Activated CD4-positive, CD25-positive, alpha-beta regulatory T cell treated with anti-CD3 and anti-CD28 coated beads, Interleukin-2, amount 50 U/mL, for 16 hours (primary cell): ENCODE data around the gene SOCS4.
"Not testable (repeated sequence)": the region's sequence is repeated elsewhere in the genome, so short reads cannot be mapped to it uniquely, and the experiment has no call there.

Experiments
- DNase-seq: peaks from one replicate; pipeline ENCODE4 v3.0.0-alpha.2; 2020; ENCODE audit warnings: low read depth, low spot score

SOCS4 gene, protein sequence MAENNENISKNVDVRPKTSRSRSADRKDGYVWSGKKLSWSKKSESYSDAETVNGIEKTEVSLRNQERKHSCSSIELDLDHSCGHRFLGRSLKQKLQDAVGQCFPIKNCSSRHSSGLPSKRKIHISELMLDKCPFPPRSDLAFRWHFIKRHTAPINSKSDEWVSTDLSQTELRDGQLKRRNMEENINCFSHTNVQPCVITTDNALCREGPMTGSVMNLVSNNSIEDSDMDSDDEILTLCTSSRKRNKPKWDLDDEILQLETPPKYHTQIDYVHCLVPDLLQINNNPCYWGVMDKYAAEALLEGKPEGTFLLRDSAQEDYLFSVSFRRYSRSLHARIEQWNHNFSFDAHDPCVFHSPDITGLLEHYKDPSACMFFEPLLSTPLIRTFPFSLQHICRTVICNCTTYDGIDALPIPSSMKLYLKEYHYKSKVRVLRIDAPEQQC

DNA sequence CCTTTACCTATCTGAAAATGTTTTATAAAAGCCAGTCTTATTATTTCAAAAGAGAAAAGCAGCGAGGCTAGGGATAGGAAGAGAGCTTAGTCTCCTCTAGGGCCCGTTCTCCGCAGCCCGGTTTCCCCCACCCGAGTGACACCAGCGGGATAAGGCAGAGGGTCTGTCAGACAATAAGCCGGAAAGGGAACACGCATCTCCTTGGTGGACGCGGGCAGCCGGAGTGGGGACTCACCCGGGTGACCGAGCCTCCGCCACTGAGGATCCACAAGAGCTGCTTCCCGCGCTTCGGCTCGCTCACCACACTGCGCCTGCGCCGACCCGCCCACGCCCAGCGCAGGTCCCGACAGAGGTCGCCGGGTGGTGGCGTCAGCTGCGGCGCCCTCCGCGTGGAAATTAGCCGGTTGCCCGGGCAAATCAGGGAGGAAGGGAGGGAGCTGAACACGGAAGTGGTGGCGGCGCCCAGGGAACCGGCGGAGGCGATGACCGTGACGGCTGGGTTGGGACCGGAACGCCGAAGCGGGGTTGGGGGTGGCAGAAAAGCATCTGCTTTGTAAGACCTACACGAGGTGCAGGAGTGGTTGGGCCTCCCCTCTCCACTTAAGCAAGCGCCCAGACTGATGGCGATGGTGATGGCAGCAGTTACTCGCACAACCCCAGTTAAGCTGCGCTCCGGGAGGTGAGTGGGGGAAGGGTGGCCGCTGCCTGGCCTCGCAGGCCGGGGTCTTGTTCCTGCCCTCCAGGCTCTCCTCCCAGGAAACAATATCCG, at the start of gene SOCS4, which contains the start of gene WDHD1:
SOCS4 (plus strand) TSS at position 444 of the 769 bp plus-strand sequence. CDS start 15,806 bp downstream, outside the sequence.
WDHD1 (minus strand) TSS at position 307 of the 769 bp plus-strand sequence. CDS start 312 bp downstream, outside the sequence.
- DNase-seq, result peak; percentile 93

DNA sequence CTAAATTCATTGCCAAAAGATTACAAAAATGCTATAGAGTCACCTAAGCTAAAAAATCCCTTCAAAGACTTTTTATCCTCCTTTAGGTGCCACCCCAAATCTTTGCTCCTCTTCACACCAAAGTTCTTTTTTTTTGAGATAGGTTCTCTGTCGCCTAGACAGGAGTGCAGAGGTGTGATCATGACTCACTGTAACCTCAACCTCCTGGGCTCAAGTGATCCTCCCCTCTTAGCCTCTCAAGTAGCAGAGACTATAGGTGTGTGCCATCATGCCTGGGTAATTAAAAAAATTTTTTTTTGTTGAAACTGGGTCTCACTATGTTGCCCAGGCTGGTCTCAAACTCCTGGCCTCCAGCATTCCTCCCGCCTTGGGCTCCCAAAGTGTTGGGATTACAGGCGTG, 48.0 kb upstream of the SOCS4 start:
- DNase-seq, result no peak

DNA sequence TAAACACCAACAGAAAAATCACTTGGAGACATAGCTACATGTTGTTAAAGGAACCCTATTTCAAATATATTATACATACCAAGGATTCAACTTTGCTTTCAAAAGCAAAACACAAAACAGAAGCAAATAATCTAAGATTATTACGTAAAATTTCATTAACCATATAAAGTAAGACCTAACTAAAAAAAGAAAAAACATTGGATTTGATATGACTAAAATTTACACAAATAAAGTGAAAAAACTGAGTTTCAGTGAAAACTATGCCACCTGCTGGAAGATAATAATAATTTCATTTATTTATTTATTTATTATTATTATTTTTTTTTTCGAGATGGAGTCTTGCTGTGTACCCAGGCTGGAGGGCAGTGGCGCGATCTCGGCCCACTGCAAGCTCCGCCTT, 45.3 kb upstream of the SOCS4 start:
- no peak for DNase-seq

DNA sequence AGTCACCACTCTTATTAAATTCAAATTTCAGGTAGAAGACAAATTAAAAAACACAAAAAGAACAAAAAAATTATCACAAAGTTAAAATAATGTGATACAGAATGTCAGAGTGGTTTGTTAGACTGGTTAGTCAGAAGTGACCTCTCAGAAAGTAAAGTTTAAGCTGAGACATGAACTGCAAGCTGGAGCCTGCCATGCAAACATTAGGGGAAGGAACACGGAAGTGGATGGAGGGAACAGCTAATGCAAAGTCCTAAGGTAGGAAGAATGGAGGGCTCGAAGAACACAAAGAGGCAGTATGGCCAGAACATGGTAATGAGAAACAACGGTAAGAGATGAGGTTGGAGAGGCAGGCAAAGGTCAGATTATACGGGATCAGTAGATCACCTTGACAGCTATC, 41.9 kb upstream of the SOCS4 start:
- DNase-seq, result no peak

DNA sequence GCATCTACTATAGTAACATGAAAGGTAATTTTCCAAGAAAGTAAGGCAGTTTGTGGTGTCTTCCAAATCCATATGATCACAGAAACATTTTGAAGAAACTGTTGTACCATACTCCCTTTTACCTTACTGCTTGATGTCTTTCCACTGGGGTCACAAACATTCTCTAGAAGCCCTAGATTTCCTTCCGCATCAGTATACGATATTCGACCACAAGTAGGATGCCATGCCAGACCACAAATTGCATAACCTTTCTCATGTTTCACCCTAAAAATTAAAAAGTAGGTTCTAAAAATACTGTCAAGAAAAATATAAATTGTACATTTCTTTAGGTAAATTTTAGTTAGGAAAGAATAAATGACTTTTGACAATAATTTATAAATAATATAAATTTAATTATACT, 26.7 kb upstream of the SOCS4 start:
- DNase-seq, result no peak

DNA sequence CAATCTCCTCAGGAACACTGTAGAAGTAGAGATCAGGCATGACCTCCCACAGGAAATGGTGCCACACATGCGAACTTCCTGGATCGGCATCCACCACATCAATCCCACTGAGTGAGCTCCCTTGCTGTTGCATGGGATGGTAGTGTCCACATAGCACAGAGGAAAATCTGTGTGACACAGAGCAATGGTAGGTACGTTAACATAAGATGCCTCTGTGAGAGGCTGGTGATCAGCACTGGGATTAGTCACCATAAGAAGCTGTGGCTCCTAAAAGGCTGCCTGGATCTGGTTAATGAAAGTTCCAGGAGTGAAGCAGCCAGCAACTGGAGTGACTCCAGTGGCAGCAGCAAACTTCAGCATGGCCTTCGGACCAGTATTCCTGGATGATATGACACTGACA, 22.0 kb upstream of the SOCS4 start:
- DNase-seq, result no peak

DNA sequence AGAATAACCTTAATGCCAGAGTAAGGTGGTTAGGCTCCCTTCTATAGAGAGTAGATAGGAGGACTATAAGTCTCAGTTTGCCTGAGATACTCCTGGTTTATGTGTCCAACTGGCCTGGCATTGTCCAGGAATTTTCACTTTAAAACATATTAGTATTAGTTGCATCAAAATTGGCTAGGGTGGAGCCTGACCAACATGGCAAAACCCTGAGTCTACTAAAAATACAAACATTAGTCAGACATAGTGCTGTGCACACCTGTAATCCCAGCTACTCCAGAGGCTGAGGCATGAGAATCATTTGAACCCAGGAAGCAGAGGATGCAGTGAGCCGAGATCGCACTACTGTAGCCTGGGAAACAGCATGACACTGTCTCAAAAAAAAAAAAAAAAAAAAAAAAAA, 12.0 kb upstream of the SOCS4 start:
- no peak for DNase-seq

DNA sequence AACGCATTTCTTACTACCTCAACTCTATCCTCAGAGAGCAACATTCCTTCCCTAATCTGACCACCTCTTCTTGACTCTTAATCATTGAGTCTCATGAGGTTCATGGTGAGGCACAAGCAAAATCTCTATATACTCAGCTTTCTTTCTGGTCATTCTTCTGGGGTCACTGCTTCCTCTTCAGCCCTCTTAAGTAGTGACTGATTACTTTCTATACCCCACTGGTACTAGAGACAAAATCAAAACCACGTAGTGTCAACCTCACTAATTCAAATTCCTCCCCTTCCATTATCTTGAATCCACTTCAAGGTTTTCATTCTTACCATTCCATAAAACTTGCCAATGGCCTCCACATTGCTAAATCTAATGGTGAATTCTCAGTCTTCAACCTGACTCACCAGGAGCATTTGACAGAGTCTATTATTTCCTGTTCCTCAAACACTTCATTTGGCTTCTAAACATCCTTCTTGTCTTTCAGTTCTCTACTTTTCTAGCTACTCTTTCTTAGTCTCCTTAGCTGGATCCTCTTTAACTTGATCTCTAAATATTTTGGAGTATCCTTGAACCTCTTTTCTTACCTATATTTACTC, 7.0 kb upstream of the SOCS4 start:
- DNase-seq, result no peak

DNA sequence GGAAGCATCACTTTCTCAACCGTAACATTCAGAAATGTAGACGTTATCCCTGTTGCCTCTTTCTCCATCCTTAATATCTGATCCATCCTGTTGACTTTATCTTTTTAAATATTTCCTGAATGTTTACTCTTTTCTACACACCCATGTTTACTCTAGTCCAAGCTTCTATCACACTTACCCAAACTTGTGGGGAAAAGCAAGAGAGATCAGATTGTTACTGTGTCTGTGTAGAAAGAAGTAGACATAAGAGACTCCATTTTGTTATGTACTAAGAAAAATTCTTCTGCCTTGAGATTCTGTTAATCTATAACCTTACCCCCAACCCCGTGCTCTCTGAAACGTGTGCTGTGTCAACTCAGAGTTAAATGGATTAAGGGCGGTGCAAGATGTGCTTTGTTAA, 2.7 kb upstream of the SOCS4 start:
- not testable (repeated sequence) for DNase-seq

DNA sequence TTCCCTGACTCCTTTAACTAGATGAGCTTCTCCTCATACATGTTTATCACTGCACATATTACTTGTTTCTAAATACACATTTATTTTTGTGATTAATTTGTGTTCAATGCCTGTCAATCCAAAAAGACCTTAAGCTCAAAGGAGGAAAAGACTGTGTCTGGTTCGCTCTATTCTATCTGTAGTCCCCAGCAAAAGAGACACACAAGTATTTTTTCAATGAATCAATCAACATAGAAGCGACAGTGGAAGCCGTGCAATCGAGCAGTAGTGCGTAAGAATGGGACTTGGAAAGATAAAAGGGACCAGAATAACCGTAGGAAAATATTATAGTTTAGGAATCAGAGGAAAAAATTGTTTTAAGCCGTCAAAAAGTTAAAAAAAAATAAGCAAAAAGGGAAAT, 1.1 kb upstream of the SOCS4 start:
- DNase-seq, result no peak

DNA sequence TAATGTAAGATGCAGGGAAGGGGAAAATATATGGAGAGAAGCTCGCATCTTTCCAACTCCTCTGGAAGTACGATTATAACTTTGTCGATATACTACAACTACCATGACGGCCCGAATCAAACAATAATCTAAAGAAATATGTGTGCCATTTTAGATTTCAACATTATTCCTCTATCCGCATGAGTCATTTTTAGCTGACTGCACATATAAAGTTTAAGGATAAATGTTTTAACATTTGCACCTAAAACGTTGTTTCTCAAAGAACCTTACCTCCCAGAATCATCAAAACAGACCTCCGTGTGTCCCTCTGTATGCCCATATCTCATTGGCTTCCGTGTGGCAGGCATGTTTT, 619 bp upstream of the SOCS4 start:
- DNase-seq, result no peak

DNA sequence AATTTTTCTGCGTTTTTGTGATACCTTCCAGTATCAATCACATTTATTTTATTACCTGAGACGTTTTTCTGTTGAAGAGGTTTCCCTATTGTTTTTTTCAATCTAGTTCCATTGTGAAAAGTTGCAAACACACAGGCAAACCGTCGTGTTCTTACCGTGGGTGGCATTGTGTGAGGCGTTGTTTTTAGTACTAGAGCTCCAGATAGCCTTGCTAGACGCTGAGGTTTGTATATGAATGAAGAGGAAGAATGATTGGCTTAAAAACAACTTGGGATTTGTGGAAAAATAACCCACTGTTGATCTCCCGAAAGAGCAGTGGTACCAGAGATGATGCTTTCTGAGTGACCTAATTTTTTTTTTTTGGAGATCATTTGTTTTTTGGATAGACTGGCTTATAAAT, 1.0 kb downstream of the SOCS4 start:
- no peak for DNase-seq

DNA sequence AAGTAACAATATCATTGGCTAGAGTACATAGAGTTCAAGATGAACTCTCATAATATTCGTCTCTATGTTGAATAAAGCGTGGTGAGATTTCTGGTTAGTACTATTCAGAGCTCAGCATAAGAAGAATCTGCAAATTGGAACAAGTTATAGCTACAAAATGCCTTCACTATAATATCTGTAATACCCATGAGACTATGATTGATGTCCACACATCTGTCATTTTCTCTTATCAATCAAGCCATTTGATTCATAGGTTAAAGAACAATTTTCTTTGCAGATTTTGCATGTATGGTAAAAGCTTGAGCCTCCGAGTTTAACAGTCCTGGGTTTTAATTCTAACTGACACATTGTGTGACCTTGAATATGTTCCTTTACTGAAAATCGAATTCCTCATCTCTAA, 1.4 kb downstream of the SOCS4 start:
- DNase-seq, result no peak

DNA sequence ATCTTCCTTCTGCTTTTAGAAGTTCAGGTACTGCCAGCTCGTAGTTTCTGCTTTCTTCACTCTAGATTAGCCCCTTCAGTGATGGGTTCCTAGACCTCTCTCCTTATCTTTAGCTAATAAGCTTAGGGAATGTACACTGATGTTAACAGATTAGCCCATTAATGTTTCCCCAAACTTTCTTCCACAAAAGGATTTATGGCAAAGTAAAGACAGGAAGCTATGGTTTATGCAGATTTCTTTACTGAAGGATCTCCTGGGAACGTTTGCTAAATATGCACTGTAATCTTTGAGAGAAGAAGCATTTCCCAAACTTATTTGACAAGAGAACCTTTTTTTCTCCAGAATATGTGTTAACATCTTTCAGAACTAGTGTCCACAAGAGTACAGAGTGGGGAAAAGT, 4.2 kb downstream of the SOCS4 start:
- no peak for DNase-seq

DNA sequence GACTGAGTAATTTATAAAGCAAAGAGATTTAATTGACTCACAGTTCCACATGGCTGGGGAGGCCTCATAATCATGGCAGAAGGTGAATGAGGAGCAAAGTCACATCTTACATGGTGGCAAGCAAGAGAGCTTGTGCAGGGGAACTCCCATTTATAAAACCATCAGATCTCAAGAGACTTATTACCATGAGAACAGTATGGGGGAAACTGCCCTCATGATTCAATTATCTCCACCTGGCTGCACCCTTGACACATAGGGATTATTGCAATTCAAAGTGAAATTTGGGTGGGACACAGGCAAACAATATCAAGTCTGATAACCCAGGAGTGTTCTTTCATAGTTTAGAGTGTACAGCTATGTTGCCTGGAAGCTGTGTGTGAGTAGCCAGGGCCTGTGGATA, 11.0 kb downstream of the SOCS4 start:
- DNase-seq, result not testable (repeated sequence)

DNA sequence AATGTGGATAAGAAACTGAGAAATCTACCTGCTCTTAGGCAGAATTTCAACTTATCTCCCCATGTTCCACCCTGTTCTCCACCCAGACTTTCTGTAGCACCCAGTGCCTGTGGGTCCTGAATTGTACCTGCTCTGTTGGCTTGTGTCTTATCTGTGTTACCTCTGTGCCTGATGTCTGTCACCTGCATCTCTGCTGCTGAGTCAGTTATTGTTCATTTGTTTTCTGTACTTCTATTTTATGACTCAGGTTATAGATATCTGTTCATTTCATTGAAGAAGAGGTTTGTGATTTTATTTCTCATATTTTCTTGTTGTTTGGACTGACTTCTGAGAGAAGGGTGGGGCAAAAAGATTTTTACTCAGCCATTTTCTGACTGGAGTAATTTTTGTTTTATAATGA, 11.7 kb downstream of the SOCS4 start:
- DNase-seq, result no peak

DNA sequence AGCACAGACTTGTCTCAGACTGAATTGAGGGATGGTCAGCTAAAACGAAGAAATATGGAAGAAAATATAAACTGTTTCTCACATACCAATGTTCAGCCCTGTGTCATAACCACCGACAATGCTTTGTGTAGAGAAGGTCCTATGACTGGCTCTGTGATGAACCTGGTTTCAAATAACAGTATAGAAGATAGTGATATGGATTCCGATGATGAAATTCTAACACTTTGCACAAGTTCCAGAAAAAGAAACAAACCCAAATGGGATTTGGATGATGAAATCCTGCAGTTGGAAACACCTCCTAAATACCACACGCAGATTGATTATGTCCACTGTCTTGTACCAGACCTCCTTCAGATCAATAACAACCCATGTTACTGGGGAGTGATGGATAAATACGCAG, 16.5 kb downstream of the SOCS4 start:
- DNase-seq, result no peak

DNA sequence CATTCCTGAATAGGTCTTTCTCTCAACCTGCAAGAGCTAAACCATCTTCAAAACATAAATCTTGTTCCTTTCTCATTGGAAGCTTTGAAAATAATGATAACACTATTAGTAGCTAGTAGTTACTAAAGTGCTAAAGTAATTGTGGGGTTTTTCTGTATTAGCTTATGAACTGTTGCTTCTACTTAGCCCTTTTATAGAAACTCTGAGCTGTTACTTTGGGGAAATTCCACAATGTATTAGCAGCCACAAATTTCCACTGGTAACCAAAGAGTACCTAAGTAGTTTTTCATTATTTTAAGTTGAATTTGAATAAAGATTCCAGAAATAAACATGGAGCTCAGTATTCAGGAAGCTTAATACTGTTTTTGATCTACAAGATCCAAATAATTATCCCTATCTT, 18.1 kb downstream of the SOCS4 start:
- DNase-seq, result no peak

DNA sequence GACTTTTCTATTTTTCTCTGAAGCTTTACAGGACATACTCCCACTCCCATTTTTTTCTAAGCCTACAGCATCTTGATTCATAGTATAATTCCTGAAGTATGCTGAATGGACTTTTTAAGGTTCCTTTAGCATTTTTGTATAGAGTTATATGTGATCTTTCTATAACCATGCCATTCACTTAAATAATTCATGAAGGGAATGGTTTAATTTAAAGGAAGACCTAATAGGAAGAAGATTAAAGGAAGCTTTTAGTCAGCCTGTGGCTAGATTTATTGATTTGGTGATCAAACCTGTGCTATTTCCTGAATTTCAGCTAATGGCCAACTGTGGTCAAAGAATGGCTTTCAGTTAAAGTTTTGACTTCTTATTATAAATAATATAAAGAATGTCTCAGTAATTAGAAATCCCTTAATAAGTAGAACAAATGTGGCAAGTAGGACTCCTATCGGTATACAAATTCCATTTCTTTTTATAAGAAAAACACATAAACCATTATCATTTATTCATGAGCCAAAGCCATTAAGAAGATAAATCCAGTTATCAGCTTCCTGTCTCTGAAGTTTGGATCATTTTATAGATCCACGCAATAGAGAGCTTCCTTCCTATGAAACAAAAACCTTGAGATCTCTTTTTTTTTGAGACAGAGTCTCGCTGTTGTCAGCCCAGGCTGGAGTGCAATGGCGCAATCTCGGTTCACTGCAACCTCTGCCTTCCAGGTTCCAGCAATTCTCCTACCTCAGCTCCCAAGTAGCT, 20.4 kb downstream of the SOCS4 start:
- no peak for DNase-seq

DNA sequence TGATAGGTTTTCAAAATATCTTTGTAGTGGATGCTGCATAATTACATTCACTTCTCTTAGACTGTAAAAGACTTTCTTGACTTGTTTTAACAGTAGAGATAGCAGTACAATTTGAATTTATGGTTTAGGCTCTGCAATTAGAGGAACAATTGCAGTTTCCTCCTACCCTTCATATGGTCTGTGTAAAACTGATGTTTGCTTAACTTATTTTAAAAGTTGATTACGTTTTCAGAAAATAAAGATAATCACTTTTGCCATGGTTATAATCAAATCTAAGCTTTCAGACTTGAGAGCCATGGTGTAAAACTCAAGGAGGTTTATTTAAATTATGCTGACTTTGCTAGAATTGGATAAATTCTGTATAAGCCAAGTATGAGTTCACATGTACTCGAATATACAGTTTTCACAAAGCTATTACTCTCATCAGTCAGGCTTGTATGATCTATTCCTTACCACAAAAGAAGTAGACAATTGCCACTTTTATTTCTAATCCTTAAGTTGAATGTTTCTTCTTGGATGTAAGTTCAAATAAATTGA, 21.9 kb downstream of the SOCS4 start:
- DNase-seq, result no peak

DNA sequence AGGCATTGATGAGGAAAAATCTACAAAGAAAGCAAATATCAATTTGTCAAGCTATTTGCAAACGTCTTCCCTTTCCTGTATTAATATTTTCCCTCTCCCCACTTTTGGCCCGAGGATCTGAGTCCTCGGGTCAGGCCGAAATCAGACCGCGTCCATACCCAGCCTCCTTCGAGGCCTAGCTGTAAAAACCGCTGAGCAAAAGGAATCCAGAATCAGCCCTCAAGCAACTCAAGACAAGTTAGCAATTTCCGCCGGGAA, 24.1 kb downstream of the SOCS4 start:
- DNase-seq, result no peak
